K562 (cell line): ENCODE data around the gene NRXN2. TPM values are rescaled to one million over a fixed set of nuclear protein-coding genes. Genes with fewer than 3 reads are reported as not detected.

Experiments used
- AFF1 ChIP-seq, 2 experiments: fragments of 450-650 bp; IDR thresholded peaks; 2 replicates each; pipeline ENCODE4 v1.6.1; 2018; ENCODE audit warnings: mild to moderate bottlenecking in 2 of 2, low read depth in 1 of 2; ENCODE audit not compliant: partially characterized antibody in 2 of 2
- CHD2 ChIP-seq: IDR thresholded peaks from 2 replicates; pipeline ENCODE4 v1.6.1; 2011; ENCODE audit warnings: low read depth, low read length
- COPS2 ChIP-seq: fragments of 450-650 bp; conservative IDR thresholded peaks from 2 replicates; pipeline ENCODE4 v1.6.1; 2016; ENCODE audit warnings: mild to moderate bottlenecking, moderate library complexity
- CREB3 ChIP-seq: fragments of 450-650 bp; conservative IDR thresholded peaks from 2 replicates; pipeline ENCODE4 v1.6.1; 2016; ENCODE audit warnings: missing genetic modification characterization, low read depth, mild to moderate bottlenecking, missing compliant biosample characterization, moderate library complexity
- SIX5 ChIP-seq, 2 experiments: IDR thresholded peaks; 2 replicates each; pipeline ENCODE4 v1.6.1; 2011; ENCODE audit warnings: low read length in 2 of 2, borderline replicate concordance in 1 of 2, low read depth in 1 of 2, mild to moderate bottlenecking in 1 of 2, moderate library complexity in 1 of 2; ENCODE audit not compliant: insufficient read depth in 1 of 2
- UBTF ChIP-seq, 2 experiments: IDR thresholded peaks; 2 replicates each; pipeline ENCODE4 v1.6.1; 2012; ENCODE audit warnings: improper control_type of control experiment in 2 of 2, low read depth in 2 of 2, low read length in 2 of 2, borderline replicate concordance in 1 of 2
- XRCC3 ChIP-seq: fragments of 450-650 bp; IDR thresholded peaks from 2 replicates; pipeline ENCODE4 v1.6.1; 2017; ENCODE audit warnings: mild to moderate bottlenecking, moderate library complexity
- YBX1 ChIP-seq: fragments of 450-650 bp; IDR thresholded peaks from 2 replicates; pipeline ENCODE4 v1.7.1; 2016; ENCODE audit warnings: mild to moderate bottlenecking
- polyA plus RNA-seq, 8 experiments: library from polyadenylated mRNA; depleted of rRNA in 4 of 8; stranded (reverse) in 5 of 8; unstranded in 3 of 8; fragments of >200 nt; fragmentation: Nextera tagmentation in 2 of 8; fragmentation: Illumina TruSeq in 1 of 8; extraction: Ambion mirVana in 2 of 8; extraction: Trizol in 1 of 8; gene quantifications; 2 replicates each; pipeline versions ENCODE4 v1.2.1 to v1.2.3, GENCODE V29; 2011 to 2014; ENCODE audit warnings: inconsistent platforms in 1 of 8, missing spikeins in 1 of 8
- total RNA-seq, 7 experiments: library from RNA; depleted of rRNA in 6 of 7; stranded (reverse); fragments of >200 nt in 6 of 7; fragmentation: Illumina TruSeq in 2 of 7; extraction: Trizol in 2 of 7; gene quantifications; 2 replicates each; pipeline versions ENCODE4 v1.2.1 to v1.2.3, GENCODE V29; 2011 to 2021; ENCODE audit warnings: low replicate concordance in 1 of 7
- TF ChIP-seq, protein P1 (sequence below), 2 experiments: fragments of 450-650 bp; IDR thresholded peaks; 2 replicates each; pipeline ENCODE4 v1.6.1; 2016; ENCODE audit warnings: mild to moderate bottlenecking in 2 of 2, borderline replicate concordance in 1 of 2, low read depth in 1 of 2, moderate library complexity in 1 of 2

The NRXN2 gene
- total and polyA plus RNA-seq, 9 of the 15 experiments (the other 6 are each of a cell fraction or from before 2014, with no cell fraction given): 0.07 to 0.47 (median 0.15) TPM; not detected in 4

GRCh38 chr11:64745521-64746328 is 22.7 kb upstream of the NRXN2 start (continued):
- TF ChIP-seq, protein P1, sequence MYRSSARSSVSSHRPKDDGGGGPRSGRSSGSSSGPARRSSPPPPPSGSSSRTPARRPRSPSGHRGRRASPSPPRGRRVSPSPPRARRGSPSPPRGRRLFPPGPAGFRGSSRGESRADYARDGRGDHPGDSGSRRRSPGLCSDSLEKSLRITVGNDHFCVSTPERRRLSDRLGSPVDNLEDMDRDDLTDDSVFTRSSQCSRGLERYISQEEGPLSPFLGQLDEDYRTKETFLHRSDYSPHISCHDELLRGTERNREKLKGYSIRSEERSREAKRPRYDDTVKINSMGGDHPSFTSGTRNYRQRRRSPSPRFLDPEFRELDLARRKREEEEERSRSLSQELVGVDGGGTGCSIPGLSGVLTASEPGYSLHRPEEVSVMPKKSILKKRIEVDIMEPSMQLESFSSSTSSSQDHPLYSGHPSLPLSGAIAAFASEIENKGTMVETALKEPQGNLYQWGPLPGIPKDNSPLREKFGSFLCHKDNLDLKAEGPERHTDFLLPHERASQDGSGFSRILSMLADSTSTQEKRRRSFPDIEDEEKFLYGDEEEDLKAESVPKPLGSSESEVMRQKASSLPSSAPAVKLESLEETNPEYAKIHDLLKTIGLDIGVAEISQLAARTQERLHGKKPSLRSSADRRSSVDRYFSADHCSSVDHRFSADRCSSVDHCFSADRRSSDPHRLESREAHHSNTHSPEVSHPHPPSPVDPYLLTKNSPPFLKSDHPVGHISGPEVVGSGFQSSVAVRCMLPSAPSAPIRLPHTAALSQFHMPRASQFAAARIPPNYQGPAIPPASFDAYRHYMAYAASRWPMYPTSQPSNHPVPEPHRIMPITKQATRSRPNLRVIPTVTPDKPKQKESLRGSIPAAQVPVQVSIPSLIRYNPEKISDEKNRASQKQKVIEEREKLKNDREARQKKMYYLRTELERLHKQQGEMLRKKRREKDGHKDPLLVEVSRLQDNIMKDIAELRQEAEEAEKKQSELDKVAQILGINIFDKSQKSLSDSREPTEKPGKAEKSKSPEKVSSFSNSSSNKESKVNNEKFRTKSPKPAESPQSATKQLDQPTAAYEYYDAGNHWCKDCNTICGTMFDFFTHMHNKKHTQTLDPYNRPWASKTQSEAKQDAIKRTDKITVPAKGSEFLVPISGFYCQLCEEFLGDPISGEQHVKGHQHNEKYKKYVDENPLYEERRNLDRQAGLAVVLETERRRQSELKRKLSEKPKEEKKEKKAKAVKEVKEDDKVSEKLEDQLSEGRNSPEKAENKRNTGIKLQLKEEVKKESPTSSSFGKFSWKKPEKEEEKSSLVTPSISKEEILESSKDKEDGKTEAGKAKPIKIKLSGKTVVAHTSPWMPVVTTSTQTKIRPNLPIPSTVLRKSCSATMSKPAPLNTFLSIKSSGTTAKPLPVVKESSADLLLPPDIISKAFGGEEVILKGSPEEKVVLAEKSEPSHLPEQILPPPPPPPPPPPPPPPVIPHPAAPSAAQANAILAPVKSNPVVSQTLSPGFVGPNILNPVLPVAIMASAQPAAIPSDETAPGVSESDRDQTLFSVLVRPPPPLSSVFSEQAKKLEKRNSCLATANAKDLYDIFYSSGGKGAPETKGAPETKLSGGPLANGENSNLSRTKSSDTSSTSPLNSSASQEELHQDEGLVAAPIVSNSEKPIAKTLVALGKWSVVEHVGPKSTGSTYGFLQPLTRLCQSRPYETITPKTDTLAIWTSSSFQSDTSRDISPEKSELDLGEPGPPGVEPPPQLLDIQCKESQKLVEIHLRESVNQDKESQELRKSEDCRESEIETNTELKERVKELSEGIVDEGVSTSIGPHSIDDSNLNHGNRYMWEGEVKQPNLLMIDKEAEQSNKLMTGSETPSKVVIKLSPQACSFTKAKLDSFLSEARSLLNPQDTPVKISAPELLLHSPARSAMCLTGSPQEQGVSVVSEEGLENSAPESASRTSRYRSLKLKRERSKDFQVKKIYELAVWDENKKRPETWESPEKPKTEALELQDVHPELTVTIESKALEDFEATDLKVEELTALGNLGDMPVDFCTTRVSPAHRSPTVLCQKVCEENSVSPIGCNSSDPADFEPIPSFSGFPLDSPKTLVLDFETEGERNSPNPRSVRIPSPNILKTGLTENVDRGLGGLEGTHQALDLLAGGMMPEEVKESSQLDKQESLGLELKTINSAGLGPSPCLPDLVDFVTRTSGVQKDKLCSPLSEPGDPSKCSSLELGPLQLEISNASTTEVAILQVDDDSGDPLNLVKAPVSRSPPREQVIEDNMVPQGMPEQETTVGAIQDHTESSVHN (IDR thresholded peaks at IDR 0.05; ENCODE audit: borderline replicate concordance in 1 of 2, low read depth in 1 of 2): no peak
- no peak for TF ChIP-seq CHD2
- TF ChIP-seq CREB3 (tag): no peak
- TF ChIP-seq XRCC3: no peak
- TF ChIP-seq SIX5 (IDR thresholded peaks at IDR 0.05; ENCODE audit: borderline replicate concordance in 1 of 2, insufficient read depth in 1 of 2, low read depth in 1 of 2, low read length in 2 of 2): no peak
- TF ChIP-seq YBX1: no peak
- no peak for TF ChIP-seq AFF1 (IDR thresholded peaks at IDR 0.05; ENCODE audit: low read depth in 1 of 2, partially characterized antibody in 2 of 2)
- TF ChIP-seq COPS2: no peak
- TF ChIP-seq UBTF (IDR thresholded peaks at IDR 0.05; ENCODE audit: borderline replicate concordance in 1 of 2, low read depth in 2 of 2, low read length in 2 of 2): 0 out of 4 replicates have a peak, but pooled peaks of 1 of the 2 experiments have one; percentile 17
